Left renal pelvis (tissue), 4 donors: Measurements from ENCODE around the gene TRIOBP. TPM values are rescaled to one million over a fixed set of nuclear protein-coding genes. Genes with fewer than 3 reads are reported as not detected.

ENCODE experiments used
- DNase-seq, 4 donors: peaks; one replicate each; pipeline ENCODE4 v3.0.0-alpha.2; 2013; ENCODE audit warnings: low read depth in 4 of 4, low spot score in 3 of 4
- polyA plus RNA-seq, 4 donors: library from polyadenylated mRNA; unstranded; fragments of 120-200 nt; gene quantifications; one replicate each; pipeline ENCODE4 v1.2.1, GENCODE V29; 2013; ENCODE audit not compliant: insufficient read length in 4 of 4

TRIOBP gene
- polyA plus RNA-seq, 4 donors, result 51.8 to 86.1 (median 61.4) TPM

- no peak for DNase-seq
Observed at GRCh38 chr22:37820350-37820749, 123.5 kb downstream of the TRIOBP start.

DNA sequence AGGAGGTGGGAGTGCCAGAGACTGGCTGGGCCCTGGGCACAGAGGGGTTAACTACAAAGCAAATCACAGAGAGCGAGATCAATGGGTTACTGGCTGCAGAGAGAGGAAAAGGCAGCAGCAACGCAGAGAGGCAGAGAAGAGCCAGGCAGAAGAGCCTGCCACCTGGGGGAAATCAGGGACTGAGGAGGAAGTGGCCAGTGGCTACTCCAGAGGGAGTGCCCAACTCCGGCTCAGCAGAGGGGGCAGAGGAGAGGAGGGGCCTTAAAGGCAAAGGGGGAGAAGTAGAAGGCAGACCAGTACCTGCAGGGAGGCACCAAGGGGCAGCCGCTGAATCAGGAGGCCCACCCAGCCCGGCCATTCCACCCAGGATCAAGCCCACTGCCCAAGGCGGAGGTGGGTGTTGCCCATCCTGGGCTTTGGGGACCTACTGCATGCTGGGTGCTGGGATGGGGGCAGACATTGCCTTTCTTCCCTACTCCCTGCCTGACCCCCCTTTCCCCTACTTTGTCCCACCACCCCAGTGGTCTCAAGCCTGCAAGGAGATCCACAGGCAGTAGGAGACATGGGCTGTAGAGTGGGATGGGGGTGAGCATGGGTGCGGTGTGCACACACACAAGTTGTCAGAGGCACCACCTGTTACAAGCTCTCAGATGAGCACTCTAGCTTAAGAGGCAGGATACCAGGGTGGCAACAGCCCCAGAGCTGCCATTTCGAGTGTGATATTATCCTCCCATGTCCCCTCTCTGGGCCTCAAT is 125.4 kb downstream of the TRIOBP start:
- no peak for DNase-seq

DNA sequence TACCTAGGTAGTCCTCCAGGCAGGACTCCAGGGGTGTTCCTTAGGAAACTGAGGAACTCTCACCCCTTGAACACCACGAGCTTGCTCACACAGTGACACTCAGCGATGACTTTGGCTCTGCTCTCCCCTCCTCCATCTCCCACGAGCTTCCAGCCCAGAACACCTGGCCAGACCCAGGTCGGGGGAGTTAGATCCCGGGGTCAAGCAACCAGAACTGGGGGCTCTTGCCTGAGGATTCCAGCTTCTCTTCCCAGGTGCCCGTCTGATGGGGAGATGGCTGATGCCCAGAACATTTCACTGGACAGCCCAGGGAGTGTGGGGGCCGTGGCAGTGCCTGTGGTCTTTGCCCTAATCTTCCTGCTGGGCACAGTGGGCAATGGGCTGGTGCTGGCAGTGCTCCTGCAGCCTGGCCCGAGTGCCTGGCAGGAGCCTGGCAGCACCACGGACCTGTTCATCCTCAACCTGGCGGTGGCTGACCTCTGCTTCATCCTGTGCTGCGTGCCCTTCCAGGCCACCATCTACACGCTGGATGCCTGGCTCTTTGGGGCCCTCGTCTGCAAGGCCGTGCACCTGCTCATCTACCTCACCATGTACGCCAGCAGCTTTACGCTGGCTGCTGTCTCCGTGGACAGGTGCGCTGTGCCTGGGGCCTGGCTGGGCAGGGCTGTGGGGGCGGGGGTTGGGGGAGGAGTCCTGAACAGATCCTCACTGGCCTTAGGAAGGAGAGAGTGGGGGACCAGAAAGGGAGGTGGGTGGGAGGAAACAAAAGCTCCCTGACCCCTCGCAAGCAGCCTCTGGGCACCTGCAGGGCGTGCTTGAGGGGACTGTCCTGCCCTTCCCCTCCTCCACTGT is 126.5 kb downstream of the TRIOBP start, which contains the start of gene GALR3:
TSS of gene GALR3 (plus strand) at position 249 of the 852 bp plus-strand sequence. CDS start at position 274, 25 bp downstream.
- DNase-seq, result no peak

- no peak for DNase-seq
Observed at GRCh38 chr22:37824674-37825641, 128.1 kb downstream of the TRIOBP start.

Other genes with a start within 250 kb of the TRIOBP start
- 10 to 100 TPM in 1 of 4 donors, 1 to 10 TPM in 3; 4.6 to 10.4 (median 8.1) TPM for gene MFNG, start 210.7 kb upstream of the TRIOBP start, polyA plus RNA-seq
- 10 to 100 TPM; 13.4 to 27.7 (median 16.6) TPM for gene CARD10, start 177.6 kb upstream of the TRIOBP start, polyA plus RNA-seq
- gene CDC42EP1, start 136.6 kb upstream of the TRIOBP start, polyA plus RNA-seq, result 10 to 100 TPM; 35.3 to 71.5 (median 53.8) TPM
- 10 to 100 TPM in 3 of 4 donors, 1 to 10 TPM in 1; 2.5 to 30.7 (median 27.6) TPM for gene LGALS2, start 117.0 kb upstream of the TRIOBP start, polyA plus RNA-seq
- 10 to 100 TPM; 34.9 to 78.9 (median 47.2) TPM for gene GGA1, start 88.2 kb upstream of the TRIOBP start, polyA plus RNA-seq
- 10 to 100 TPM; 16.1 to 27.5 (median 24.1) TPM for gene SH3BP1, start 57.4 kb upstream of the TRIOBP start, polyA plus RNA-seq
- 10 to 100 TPM; 15.2 to 19.9 (median 17.9) TPM for gene PDXP, start 38.3 kb upstream of the TRIOBP start, polyA plus RNA-seq
- 1,000 to 10,000 TPM in 1 of 4 donors, 100 to 1,000 TPM in 3; 391 to 1,057 (median 412) TPM for gene LGALS1, start 21.4 kb upstream of the TRIOBP start, polyA plus RNA-seq
- gene NOL12, start 10.7 kb upstream of the TRIOBP start, polyA plus RNA-seq, result 10 to 100 TPM; 16.4 to 26.6 (median 17.4) TPM
- 10 to 100 TPM in 3 of 4 donors, 1 to 10 TPM in 1; 5.7 to 18.6 (median 12.5) TPM for gene GCAT, start 110.9 kb downstream of the TRIOBP start, polyA plus RNA-seq
- gene GALR3, start 126.3 kb downstream of the TRIOBP start, polyA plus RNA-seq, result not detected
- 10 to 100 TPM; 12.4 to 30.9 (median 25.6) TPM for gene ANKRD54, start 147.3 kb downstream of the TRIOBP start, polyA plus RNA-seq
- 1,000 to 10,000 TPM in 2 of 4 donors, 100 to 1,000 TPM in 2; 927 to 1,098 (median 1,031) TPM for gene EIF3L, start 152.4 kb downstream of the TRIOBP start, polyA plus RNA-seq
- gene MICALL1, start 209.2 kb downstream of the TRIOBP start, polyA plus RNA-seq, result 10 to 100 TPM; 17.4 to 28.2 (median 25.2) TPM